NAMALWA (cell line): Measurements from ENCODE around the gene BLVRB.
A peak's percentile ranks its signal among the peaks of the same experiment; 100 is the strongest.
"Not testable (repeated sequence)": the region's sequence is repeated elsewhere in the genome, so short reads cannot be mapped to it uniquely, and the experiment has no call there.

Experiments
- DNase-seq: peaks from one replicate; pipeline ENCODE4 v3.0.0-alpha.2; 2015; ENCODE audit warnings: low spot score

BLVRB gene

GRCh38 chr19:40449506-40449905 lies 16.0 kb downstream of the BLVRB start:
- DNase-seq: no peak

GRCh38 chr19:40446263-40446784 lies 19.2 kb downstream of the BLVRB start:
- DNase-seq: no peak

GRCh38 chr19:40445780-40446262 lies 19.7 kb downstream of the BLVRB start:
- no peak for DNase-seq

- DNase-seq: no peak
Observed at GRCh38 chr19:40444825-40445312, 20.7 kb downstream of the BLVRB start.

GRCh38 chr19:40444000-40444824 lies 21.3 kb downstream of the BLVRB start, which contains the start of gene SERTAD3:
TSS of gene SERTAD3 (minus strand) at chr19:40444335. CDS start at chr19:40442080, 2,255 bp downstream.
- peak; percentile 96 for DNase-seq

GRCh38 chr19:40443131-40443999 lies 22.2 kb downstream of the BLVRB start:
- peak; percentile 100 for DNase-seq

- peak; percentile 77 for DNase-seq
Observed at GRCh38 chr19:40442328-40443130, 23.0 kb downstream of the BLVRB start.

- DNase-seq: no peak
Observed at GRCh38 chr19:40441719-40442253, 23.8 kb downstream of the BLVRB start.

- DNase-seq: no peak
Observed at GRCh38 chr19:40438284-40438683, 27.3 kb downstream of the BLVRB start.

- peak; percentile 32 for DNase-seq
Observed at GRCh38 chr19:40433391-40434216, 31.9 kb downstream of the BLVRB start.

GRCh38 chr19:40432760-40433159 lies 32.8 kb downstream of the BLVRB start:
- DNase-seq: not testable (repeated sequence)

GRCh38 chr19:40431698-40432097 lies 33.8 kb downstream of the BLVRB start:
- DNase-seq: no peak

- not testable (repeated sequence) for DNase-seq
Observed at GRCh38 chr19:40430242-40430641, 35.3 kb downstream of the BLVRB start.

GRCh38 chr19:40428197-40428596 lies 37.3 kb downstream of the BLVRB start:
- DNase-seq: not testable (repeated sequence)

- peak; percentile 99 for DNase-seq
Observed at GRCh38 chr19:40425450-40426287, 39.9 kb downstream of the BLVRB start, which contains the start of gene SERTAD1. TSS of gene SERTAD1 (minus strand) at chr19:40425992. CDS start at chr19:40423546, 2,446 bp downstream.

- peak; percentile 40 for DNase-seq
Observed at GRCh38 chr19:40424637-40425449, 40.7 kb downstream of the BLVRB start.

GRCh38 chr19:40423938-40424337 lies 41.6 kb downstream of the BLVRB start:
- DNase-seq: no peak
